ENCODE measurements around the gene INPP5J.

- no peak for TF ChIP-seq POLR2A (IDR thresholded peaks at IDR 0.05)
- no peak for TF ChIP-seq CTCF (IDR thresholded peaks at IDR 0.05)
- TF ChIP-seq POLR2AphosphoS5 (IDR thresholded peaks at IDR 0.05), result no peak
Measured at GRCh38 chr22:31139066-31139465, 16.3 kb downstream of the INPP5J start.

All from sigmoid colon (tissue), 4 donors.